Neural progenitor cell (in vitro differentiated cells): ENCODE data around the gene SPOCK3. TPM values are rescaled to one million over a fixed set of nuclear protein-coding genes. Genes with fewer than 3 reads are reported as not detected.
"Not testable (repeated sequence)": the region's sequence is repeated elsewhere in the genome, so short reads cannot be mapped to it uniquely, and the experiment has no call there.

ENCODE experiments used
- DNase-seq: peaks from one replicate; pipeline ENCODE4 v3.0.0-alpha.2; 2016; ENCODE audit warnings: low spot score
- H2AFZ ChIP-seq: fragments of 200-600 bp; sonication (generic); replicated peaks from 2 replicates; pipeline ENCODE4 v1.6.1; 2016; ENCODE audit warnings: antibody characterized with exemption
- H3F3A ChIP-seq: fragments of 200-600 bp; sonication (generic); 2 replicates; pipeline ENCODE4 v1.6.1; 2016; ENCODE audit warnings: antibody characterized with exemption, low read depth
- H3K27ac ChIP-seq: fragments of 200-600 bp; sonication (generic); 2 replicates; pipeline ENCODE4 v1.5.1; 2016; ENCODE audit warnings: mild to moderate bottlenecking
- H3K27me3 ChIP-seq: fragments of 200-600 bp; sonication (generic); 2 replicates; pipeline ENCODE4 v1.6.1; 2016; ENCODE audit warnings: mild to moderate bottlenecking, moderate library complexity
- H3K36me3 ChIP-seq: fragments of 200-600 bp; sonication (generic); 2 replicates; pipeline ENCODE4 v1.5.1; 2016
- H3K4me1 ChIP-seq: fragments of 200-600 bp; sonication (generic); 2 replicates; pipeline ENCODE4 v1.6.1; 2016; ENCODE audit warnings: mixed run types
- H3K4me2 ChIP-seq: fragments of 200-600 bp; sonication (generic); 2 replicates; pipeline ENCODE4 v1.6.1; 2016
- H3K4me3 ChIP-seq: fragments of 200-600 bp; sonication (generic); 2 replicates; pipeline ENCODE4 v1.5.1; 2016
- H3K79me2 ChIP-seq: fragments of 200-600 bp; sonication (generic); 2 replicates; pipeline ENCODE4 v1.6.1; 2016; ENCODE audit warnings: low read depth
- H3K9ac ChIP-seq: fragments of 200-600 bp; sonication (generic); 2 replicates; pipeline ENCODE4 v1.6.1; 2016
- H3K9me3 ChIP-seq: fragments of 200-600 bp; sonication (generic); 2 replicates; pipeline ENCODE4 v1.5.1; 2016; ENCODE audit warnings: low read depth
- H4K20me1 ChIP-seq: fragments of 200-600 bp; sonication (generic); 2 replicates; pipeline ENCODE4 v1.6.1; 2016; ENCODE audit warnings: low read depth
- H3K27ac Mint-ChIP-seq: 3 replicates; pipeline ENCODE4 v1.8.0; 2021; ENCODE audit warnings: mixed read lengths
- H3K27me3 Mint-ChIP-seq: 2 replicates; pipeline ENCODE4 v1.8.0; 2022; ENCODE audit warnings: low read depth, mild to moderate bottlenecking, inconsistent platforms, moderate library complexity, mixed read lengths; ENCODE audit not compliant: insufficient read depth
- H3K36me3 Mint-ChIP-seq: 3 replicates; pipeline ENCODE4 v1.8.0; 2021; ENCODE audit warnings: mixed read lengths
- H3K4me1 Mint-ChIP-seq: 3 replicates; pipeline ENCODE4 v1.8.0; 2021; ENCODE audit warnings: mixed read lengths
- H3K4me3 Mint-ChIP-seq: 3 replicates; pipeline ENCODE4 v1.8.0; 2021; ENCODE audit warnings: mild to moderate bottlenecking, moderate library complexity, mixed read lengths
- H3K9me3 Mint-ChIP-seq: 3 replicates; pipeline ENCODE4 v1.8.0; 2020; ENCODE audit warnings: mixed read lengths
- CTCF ChIP-seq: fragments of 200-600 bp; sonication (generic); IDR thresholded peaks from 2 replicates; pipeline ENCODE4 v1.5.1; 2017; ENCODE audit warnings: antibody characterized with exemption, mild to moderate bottlenecking
- EZH2 ChIP-seq: fragments of 200-600 bp; sonication (generic); IDR thresholded peaks from 2 replicates; pipeline ENCODE4 v1.6.1; 2017; ENCODE audit warnings: antibody characterized with exemption, mild to moderate bottlenecking, moderate library complexity
- EZH2phosphoT487 ChIP-seq: fragments of 200-600 bp; sonication (generic); IDR thresholded peaks from 2 replicates; pipeline ENCODE4 v1.6.1; 2017; ENCODE audit warnings: antibody characterized with exemption
- total RNA-seq: library from RNA; depleted of rRNA; stranded (reverse); fragments of >200 nt; gene quantifications from 2 replicates; pipeline ENCODE4 v1.2.3, GENCODE V29; 2015; ENCODE audit warnings: low replicate concordance

Gene SPOCK3
- total RNA-seq, 1 donor from 2014 or later = 0.21 TPM

DNA sequence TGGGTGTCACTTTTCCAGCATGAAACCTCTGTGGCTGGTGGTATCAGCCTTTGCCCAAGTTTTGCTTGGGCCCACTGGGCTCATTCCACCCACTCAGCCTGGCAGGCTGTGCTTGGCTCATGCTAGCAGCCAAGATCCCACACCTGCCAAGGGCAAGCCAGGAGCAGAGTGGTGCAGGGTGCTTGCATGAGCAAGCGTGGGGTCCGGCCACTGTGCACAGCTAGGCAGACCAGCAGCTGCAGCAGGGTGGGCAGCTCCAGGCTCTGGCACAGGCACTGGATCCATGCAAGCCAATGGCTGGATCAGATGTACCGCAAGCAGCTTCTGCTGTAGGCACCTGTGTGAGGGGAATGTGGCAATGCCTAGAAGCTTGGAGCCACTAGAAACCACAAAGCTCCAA is 253.9 kb downstream of the SPOCK3 start:
- H3K27me3 Mint-ChIP-seq = no peaks in the 10 kb centered on the region
- no peaks in the 10 kb centered on the region for H3K4me1 Mint-ChIP-seq
- no peak overlapping the region for H3K27ac Mint-ChIP-seq
- Histone ChIP-seq H3K36me3 (no peaks in the 10 kb centered on the region), H3K9me3 (no peaks in the 10 kb centered on the region), H3K27me3 (no peaks in the 10 kb centered on the region), H3F3A (no peaks in the 10 kb centered on the region), H3K4me2 (no peak overlapping the region), H3K4me3 (no peak overlapping the region), H3K9ac (no peak overlapping the region), H3K79me2 (no peaks in the 10 kb centered on the region), H3K4me1 (no peaks in the 10 kb centered on the region), H2AFZ (no peak overlapping the region), H3K27ac (no peak overlapping the region), H4K20me1 (no peaks in the 10 kb centered on the region)
- no peaks in the 10 kb centered on the region for H3K36me3 Mint-ChIP-seq
- no peak overlapping the region for H3K4me3 Mint-ChIP-seq
- TF ChIP-seq CTCF = no peak
- TF ChIP-seq EZH2phosphoT487 = no peak
- TF ChIP-seq EZH2 = no peak
- H3K9me3 Mint-ChIP-seq = no peaks in the 10 kb centered on the region
- DNase-seq = no peak

DNA sequence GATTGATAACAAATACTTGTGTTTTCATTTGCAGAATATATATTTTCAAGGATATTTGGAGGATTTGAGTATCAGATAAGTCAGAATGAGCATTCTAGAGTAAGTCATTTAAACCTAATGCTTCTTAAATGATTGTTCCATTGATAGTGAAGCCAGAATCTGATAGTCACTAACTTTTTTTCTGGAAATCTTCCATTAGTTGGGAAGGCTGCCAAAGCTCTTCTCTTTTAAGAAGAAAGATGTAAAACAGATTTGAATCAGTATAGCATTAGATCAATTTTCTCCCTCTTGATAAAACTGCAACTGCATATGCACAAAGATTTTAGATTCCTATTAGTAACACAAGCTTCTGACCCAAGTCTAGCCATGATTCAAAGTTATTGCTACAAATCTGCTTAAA is 256.7 kb downstream of the SPOCK3 start:
- H3K79me2 ChIP-seq = no peaks in the 10 kb centered on the region

DNA sequence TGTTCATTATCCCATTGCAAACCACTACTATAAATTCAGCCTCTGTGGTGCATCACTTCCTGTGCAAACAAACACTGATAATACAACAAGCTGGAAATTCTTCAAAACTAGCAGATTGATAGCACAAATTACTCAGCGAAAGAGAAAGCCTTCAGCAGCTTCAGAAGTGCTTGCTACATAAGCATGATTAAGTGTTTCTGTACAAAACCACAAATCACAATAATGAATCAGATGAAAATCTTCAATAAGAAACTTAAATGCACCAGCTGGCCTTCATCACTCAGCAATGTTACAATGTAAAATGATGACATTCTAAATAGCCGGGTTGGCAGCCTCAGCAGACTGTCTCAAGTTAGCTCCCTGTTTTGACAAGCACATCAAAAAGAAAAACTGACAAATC is 262.2 kb downstream of the SPOCK3 start:
- no peaks in the 10 kb centered on the region for H3K36me3 Mint-ChIP-seq

More for the DNA sequence above, 256.7 kb downstream of the SPOCK3 start:
- Mint-ChIP-seq H3K36me3 (no peaks in the 10 kb centered on the region), H3K4me3 (no peak overlapping the region), H3K4me1 (no peaks in the 10 kb centered on the region), H3K27ac (no peak overlapping the region), H3K27me3 (no peaks in the 10 kb centered on the region), H3K9me3 (no peaks in the 10 kb centered on the region)
- H4K20me1 ChIP-seq = no peaks in the 10 kb centered on the region
- no peak for TF ChIP-seq EZH2
- TF ChIP-seq EZH2phosphoT487 = no peak
- no peak for TF ChIP-seq CTCF
- no peaks in the 10 kb centered on the region for H3K4me1 ChIP-seq
- H3K9ac ChIP-seq = no peak overlapping the region
- no peak overlapping the region for H3K4me2 ChIP-seq
- H3K9me3 ChIP-seq = no peaks in the 10 kb centered on the region
- H2AFZ ChIP-seq = no peak overlapping the region
- H3K36me3 ChIP-seq = no peaks in the 10 kb centered on the region
- no peaks in the 10 kb centered on the region for H3K27me3 ChIP-seq
- no peaks in the 10 kb centered on the region for H3F3A ChIP-seq
- no peak overlapping the region for H3K27ac ChIP-seq
- no peak overlapping the region for H3K4me3 ChIP-seq
- DNase-seq = no peak

DNA sequence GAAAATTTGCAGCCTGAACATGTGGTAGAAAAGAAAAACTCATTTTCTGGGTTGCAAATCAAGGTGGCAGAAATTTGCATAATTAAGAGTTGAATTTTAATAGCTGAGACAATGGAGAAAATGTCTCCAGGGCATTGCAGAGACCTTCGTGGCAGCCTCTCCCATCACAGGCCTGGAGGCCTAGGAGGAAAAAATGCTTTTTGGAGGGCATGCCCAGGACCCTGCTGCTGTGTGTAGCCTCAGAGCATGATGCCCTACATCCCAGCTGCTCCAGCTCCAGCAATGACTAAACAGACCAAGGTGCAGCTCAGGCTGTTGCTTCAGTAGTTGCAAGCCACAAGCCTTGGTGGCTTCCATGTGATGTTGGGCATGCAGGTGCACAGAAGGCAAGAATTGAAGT is 266.1 kb downstream of the SPOCK3 start:
- not testable (repeated sequence) for H3K36me3 ChIP-seq, H2AFZ ChIP-seq, DNase-seq, H3K27me3 Mint-ChIP-seq, H3K4me2 ChIP-seq, H3K36me3 Mint-ChIP-seq, H3K79me2 ChIP-seq, H3F3A ChIP-seq, H3K4me3 ChIP-seq, H3K4me1 Mint-ChIP-seq, H3K9ac ChIP-seq, H3K9me3 ChIP-seq, H3K27ac ChIP-seq, H3K27ac Mint-ChIP-seq, H3K4me1 ChIP-seq, H4K20me1 ChIP-seq, H3K4me3 Mint-ChIP-seq, H3K27me3 ChIP-seq
- H3K9me3 Mint-ChIP-seq = peaks cover 14% of the 10 kb centered on the region

More for the DNA sequence above, 262.2 kb downstream of the SPOCK3 start:
- Histone ChIP-seq H3K36me3 (no peaks in the 10 kb centered on the region), H3K79me2 (no peaks in the 10 kb centered on the region), H3K27ac (no peak overlapping the region), H3K27me3 (no peaks in the 10 kb centered on the region), H3K9ac (no peak overlapping the region), H3K9me3 (no peaks in the 10 kb centered on the region), H4K20me1 (no peaks in the 10 kb centered on the region), H3K4me3 (no peak overlapping the region), H3K4me1 (no peaks in the 10 kb centered on the region), H3F3A (no peaks in the 10 kb centered on the region), H2AFZ (no peak overlapping the region), H3K4me2 (no peak overlapping the region)
- H3K27me3 Mint-ChIP-seq = no peaks in the 10 kb centered on the region
- H3K27ac Mint-ChIP-seq = no peak overlapping the region
- H3K4me3 Mint-ChIP-seq = no peak overlapping the region
- H3K4me1 Mint-ChIP-seq = no peaks in the 10 kb centered on the region
- no peak for DNase-seq
- peaks cover 14% of the 10 kb centered on the region for H3K9me3 Mint-ChIP-seq
- TF ChIP-seq CTCF (no peak), EZH2 (no peak), EZH2phosphoT487 (no peak)
